22Rv1 (cell line): ENCODE data around the gene SFRP2.

ENCODE experiments used
- H3K27ac ChIP-seq: fragments of 450-650 bp; 2 replicates; pipeline ENCODE4 v1.5.1; 2017
- CTCF ChIP-seq: fragments of 450-650 bp; IDR thresholded peaks from 2 replicates; pipeline ENCODE4 v1.5.1; 2017; ENCODE audit warnings: mild to moderate bottlenecking
- ZFX ChIP-seq: fragments of 450-650 bp; IDR thresholded peaks from 2 replicates; pipeline ENCODE4 v1.6.1; 2017; ENCODE audit warnings: antibody characterized with exemption, borderline replicate concordance

Gene SFRP2

DNA sequence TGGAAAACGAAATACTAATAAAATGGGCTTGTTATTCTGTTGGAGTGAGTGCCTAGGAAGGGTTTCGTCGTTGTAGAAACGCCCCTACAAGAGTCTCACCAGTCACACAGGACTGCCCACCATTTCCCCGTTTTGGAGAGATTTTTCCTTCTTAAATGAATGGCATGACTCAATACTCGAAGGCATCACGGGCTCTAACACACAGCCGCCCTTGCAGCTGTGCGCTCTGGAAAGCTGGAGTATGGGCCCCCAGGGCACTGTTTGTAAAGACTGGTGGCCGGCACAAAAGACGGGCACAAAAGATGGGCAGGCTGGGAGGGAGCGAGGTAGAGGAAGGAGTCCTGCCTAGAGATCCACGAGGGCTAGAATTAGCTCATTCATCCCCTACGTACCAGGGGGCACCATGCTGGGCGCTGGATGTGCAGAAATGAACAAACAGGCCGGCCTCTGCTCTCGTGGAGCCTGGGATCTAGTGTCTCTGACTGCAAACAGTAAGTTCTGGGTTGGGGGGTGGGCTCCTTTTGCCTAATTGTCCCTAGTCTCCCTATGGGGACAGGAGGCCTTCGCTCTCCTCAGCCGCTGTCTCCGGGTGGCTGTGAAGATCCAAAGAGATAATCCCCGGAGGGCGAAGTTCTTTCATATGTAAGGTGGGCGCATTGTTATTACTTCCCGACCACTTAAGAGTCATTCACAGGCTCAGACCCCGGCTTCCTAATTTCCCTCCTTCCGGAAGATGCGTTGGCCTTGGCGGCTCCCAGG, 1.0 kb upstream of the SFRP2 start:
- H3K27ac ChIP-seq, result no peak overlapping the region
- TF ChIP-seq CTCF (no peak), ZFX (no peak)

DNA sequence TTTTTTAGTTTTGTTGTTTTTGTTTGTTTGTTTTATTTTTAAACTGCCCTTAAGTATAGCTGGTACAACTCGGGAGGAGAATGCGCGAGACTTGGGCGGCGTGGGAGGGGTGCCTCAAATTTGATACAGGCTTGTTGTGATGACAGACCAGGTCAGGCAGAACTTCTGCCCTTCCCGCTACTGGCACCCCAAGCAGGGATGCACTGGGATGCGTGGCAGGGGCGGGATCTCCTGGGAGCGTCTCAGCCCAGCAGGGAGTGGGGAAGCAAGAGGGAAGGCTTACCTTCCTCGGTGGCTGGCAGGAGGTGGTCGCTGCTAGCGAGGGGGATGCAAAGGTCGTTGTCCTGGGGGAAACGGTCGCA, 851 bp downstream of the SFRP2 start:
- no peak overlapping the region for H3K27ac ChIP-seq
- no peak for TF ChIP-seq ZFX
- no peak for TF ChIP-seq CTCF

DNA sequence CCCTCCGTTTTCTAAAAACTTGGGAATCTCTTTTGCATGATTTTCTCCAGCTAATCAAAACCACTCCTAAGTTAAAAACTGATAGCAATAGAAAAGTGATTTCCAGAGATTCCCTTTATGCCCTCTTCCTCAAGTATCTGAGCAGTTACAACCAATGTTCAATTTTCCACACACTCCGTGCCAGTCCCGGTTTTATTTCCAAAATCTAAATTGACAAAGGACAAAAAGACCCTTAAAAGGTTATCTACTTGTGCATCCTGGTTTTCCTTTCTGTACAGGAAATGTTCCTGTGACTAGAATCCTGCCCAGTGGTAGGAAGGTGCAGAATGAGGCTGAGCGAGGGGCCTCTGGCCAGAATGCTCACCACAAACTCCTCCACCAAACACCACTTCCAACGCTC, 1.3 kb downstream of the SFRP2 start:
- H3K27ac ChIP-seq, result no peak overlapping the region

GRCh38 chr4:153787061-153787560, 1.8 kb downstream of the SFRP2 start:
- no peak overlapping the region for H3K27ac ChIP-seq
- TF ChIP-seq CTCF, result no peak
- no peak for TF ChIP-seq ZFX

More for the DNA sequence above, 1.3 kb downstream of the SFRP2 start:
- TF ChIP-seq CTCF (no peak), ZFX (no peak)

DNA sequence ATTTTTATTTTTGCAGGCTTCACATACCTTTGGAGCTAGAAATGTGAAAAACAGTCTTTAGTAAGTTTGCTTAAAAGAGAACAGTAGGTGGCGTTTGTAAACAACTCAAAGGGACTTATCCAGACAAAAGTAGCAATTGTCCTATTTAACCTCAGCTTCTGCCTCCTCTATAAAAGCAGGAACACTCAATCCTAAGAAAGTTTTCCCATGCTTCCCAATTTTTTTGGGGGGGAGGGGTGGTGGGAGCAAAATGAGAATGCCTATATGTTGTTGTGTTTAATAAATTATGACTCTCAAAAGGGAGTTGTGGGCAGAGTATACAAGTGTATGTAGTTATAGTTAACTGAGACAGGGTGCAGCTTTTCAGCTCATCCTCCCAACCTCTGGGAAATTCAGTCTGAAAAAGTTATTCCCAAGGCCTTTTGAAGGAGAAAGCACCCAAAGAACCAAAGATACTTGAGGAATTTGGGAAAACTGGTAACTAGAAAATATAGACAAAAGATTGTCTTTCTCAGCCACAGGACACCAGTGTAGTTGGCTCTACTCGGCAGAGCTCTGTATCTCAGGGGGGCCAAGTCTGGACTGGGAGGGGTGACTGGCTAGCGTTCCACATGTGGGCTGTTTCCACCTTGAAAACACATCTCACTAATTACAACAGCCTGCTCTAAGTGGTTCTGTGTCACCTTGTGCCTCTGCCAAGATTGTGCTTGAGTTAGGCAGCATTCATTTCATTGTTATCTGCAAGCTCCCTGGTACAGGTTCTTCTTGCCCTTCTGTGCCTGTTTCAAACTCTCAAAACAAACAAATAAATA, 2.8 kb downstream of the SFRP2 start:
- H3K27ac ChIP-seq, result no peak overlapping the region
- peak; percentile 68 for TF ChIP-seq CTCF
- TF ChIP-seq ZFX, result no peak

- no peak overlapping the region for H3K27ac ChIP-seq
- TF ChIP-seq ZFX, result no peak
Observed at GRCh38 chr4:153784166-153784699, 4.7 kb downstream of the SFRP2 start.

- H3K27ac ChIP-seq, result no peak overlapping the region
- TF ChIP-seq CTCF (no peak), ZFX (no peak)
Observed at GRCh38 chr4:153782581-153782980, 6.3 kb downstream of the SFRP2 start.
